ENCODE results near the gene CPT1A.

Gene CPT1A

GRCh38 chr11:68751331-68751856, 90.3 kb downstream of the CPT1A start, which contains the start of gene TESMIN:
Gene TESMIN (minus strand): TSS chr11:68751520. CDS start chr11:68750660, 860 bp downstream.
- DNase-seq = peak; percentile 99

GRCh38 chr11:68751004-68751325, 90.8 kb downstream of the CPT1A start:
- DNase-seq = no peak

- DNase-seq = no peak
These were observed 91.3 kb downstream of the CPT1A start for GRCh38 chr11:68750195-68751003.

GRCh38 chr11:68749229-68750123, 92.2 kb downstream of the CPT1A start:
- DNase-seq = no peak

GRCh38 chr11:68748061-68748460, 93.7 kb downstream of the CPT1A start:
- no peak for DNase-seq

GRCh38 chr11:68743539-68743938, 98.2 kb downstream of the CPT1A start:
- no peak for DNase-seq

- no peak for DNase-seq
These were observed 100.3 kb downstream of the CPT1A start for GRCh38 chr11:68741463-68741862.

GRCh38 chr11:68735646-68736045, 106.1 kb downstream of the CPT1A start:
- DNase-seq = no peak

GRCh38 chr11:68735125-68735524, 106.6 kb downstream of the CPT1A start:
- no peak for DNase-seq

GRCh38 chr11:68734111-68734510, 107.6 kb downstream of the CPT1A start:
- DNase-seq = no peak

GRCh38 chr11:68727783-68728182, 113.9 kb downstream of the CPT1A start:
- no peak for DNase-seq

GRCh38 chr11:68724293-68724692, 117.4 kb downstream of the CPT1A start:
- DNase-seq = no peak

GRCh38 chr11:68722143-68722542, 119.6 kb downstream of the CPT1A start:
- no peak for DNase-seq

- DNase-seq = no peak
These were observed 120.6 kb downstream of the CPT1A start for GRCh38 chr11:68721075-68721474.

- DNase-seq = no peak
These were observed 126.1 kb downstream of the CPT1A start for GRCh38 chr11:68715456-68716122.

GRCh38 chr11:68714060-68714856, 127.5 kb downstream of the CPT1A start:
- DNase-seq = no peak

GRCh38 chr11:68711114-68711513, 130.6 kb downstream of the CPT1A start:
- no peak for DNase-seq

- DNase-seq = no peak
These were observed 131.3 kb downstream of the CPT1A start for GRCh38 chr11:68710409-68710808.

GRCh38 chr11:68709062-68709461, 132.7 kb downstream of the CPT1A start:
- DNase-seq = no peak

- DNase-seq = no peak
These were observed 134.2 kb downstream of the CPT1A start for GRCh38 chr11:68707527-68707926.

GRCh38 chr11:68704887-68705286, 136.8 kb downstream of the CPT1A start:
- no peak for DNase-seq

Measured in 8988T (cell line).